ENCODE results near the gene FLNC.

Gene FLNC

GRCh38 chr7:128830231-128831177 lies at the start of gene FLNC:
FLNC (plus strand) TSS chr7:128830406; CDS start chr7:128830638, 232 bp downstream.
- no peak for DNase-seq (ENCODE audit: low read depth, low spot score)

DNA sequence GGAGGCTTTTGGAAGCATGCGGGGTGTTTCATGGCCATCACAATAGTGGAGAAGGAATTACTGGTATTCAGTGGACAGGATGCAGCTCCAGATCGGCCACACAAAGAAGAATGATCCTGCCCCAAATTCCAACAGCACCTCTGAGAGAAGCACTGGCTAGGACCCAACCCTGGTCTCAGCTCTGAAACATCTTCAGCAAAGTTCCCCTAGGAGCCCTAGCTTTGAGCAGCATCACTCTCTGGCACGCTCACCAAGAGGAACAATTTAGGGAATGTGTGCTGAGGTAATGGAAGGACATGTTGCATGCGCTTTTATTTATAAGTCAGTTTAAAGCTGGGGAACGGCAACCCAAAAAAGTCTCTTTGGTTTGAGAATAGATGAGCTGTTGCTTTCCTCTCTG lies 49.1 kb upstream of the FLNC start:
- DNase-seq (ENCODE audit: low read depth, low spot score) = no peak

- DNase-seq (ENCODE audit: low read depth, low spot score) = no peak
Observed at GRCh38 chr7:128781851-128782250, 48.4 kb upstream of the FLNC start.

GRCh38 chr7:128783143-128783861 lies 46.9 kb upstream of the FLNC start:
- peak; percentile 46 for DNase-seq (ENCODE audit: low read depth, low spot score)

DNA sequence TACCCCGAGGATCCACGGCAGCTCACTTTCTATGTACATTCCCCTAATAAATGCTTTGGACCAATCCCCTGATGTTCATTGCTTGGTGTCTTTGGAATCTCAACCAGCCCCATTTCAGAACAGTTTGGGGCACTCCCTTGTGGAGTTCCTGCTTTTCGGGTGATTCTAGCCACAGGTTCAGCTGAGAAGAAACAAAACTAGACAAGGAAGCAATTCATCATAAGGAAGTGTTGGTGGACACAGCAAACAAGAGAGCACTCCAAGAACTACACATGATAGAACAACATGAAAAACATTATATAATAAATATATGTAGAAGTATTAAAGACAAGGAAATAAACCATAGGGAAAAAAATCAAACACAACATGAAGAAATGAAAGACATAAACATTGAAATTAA lies 44.5 kb upstream of the FLNC start:
- no peak for DNase-seq (ENCODE audit: low read depth, low spot score)

DNA sequence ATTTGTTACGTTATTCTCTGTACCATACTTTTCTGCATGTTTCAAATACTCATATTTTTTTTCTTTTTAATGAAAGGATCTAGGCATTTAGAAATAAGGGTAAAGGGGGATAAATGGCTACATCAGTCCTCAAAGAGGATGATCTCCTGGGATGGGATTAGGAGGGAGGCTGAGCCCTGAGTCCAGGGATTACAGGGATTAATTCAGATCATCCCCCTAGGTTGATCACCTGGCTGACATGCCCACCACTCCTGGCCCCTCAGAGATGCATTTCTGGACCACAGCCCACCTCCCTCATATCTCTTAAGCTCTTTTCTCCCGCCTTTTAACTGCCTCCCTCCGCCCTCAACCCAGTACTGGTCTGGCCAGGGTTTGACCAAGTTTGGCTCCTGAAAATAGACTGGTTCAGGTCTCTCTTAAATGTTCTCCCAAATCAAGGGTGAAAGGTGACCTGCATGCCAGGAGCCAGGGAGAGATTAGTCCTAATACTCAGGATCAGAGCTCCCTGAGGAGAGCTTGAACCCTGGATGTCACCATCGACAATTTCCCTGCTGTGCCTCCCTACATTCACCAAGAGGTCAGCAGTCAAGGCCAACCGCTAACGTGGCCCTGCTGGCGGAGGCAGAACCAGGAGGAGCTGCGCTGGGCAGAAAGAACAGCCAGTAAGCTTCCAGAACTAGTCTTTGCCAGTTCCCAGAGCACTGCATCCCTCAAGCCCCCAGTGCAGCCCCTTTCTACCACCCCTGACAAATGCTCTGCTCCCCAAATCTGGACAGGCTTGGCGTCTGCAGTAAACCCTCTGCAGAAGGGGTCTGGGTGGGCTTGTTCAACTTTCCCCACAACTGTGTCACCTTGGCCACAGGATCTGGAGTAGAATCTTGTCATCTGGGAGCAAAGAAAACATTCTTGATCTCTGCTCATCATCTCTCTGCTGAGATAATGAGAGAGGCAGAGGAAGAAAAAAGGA lies 41.5 kb upstream of the FLNC start:
- no peak for DNase-seq (ENCODE audit: low read depth, low spot score)

- DNase-seq (ENCODE audit: low read depth, low spot score) = no peak
Observed at GRCh38 chr7:128790315-128791041, 39.7 kb upstream of the FLNC start.

DNA sequence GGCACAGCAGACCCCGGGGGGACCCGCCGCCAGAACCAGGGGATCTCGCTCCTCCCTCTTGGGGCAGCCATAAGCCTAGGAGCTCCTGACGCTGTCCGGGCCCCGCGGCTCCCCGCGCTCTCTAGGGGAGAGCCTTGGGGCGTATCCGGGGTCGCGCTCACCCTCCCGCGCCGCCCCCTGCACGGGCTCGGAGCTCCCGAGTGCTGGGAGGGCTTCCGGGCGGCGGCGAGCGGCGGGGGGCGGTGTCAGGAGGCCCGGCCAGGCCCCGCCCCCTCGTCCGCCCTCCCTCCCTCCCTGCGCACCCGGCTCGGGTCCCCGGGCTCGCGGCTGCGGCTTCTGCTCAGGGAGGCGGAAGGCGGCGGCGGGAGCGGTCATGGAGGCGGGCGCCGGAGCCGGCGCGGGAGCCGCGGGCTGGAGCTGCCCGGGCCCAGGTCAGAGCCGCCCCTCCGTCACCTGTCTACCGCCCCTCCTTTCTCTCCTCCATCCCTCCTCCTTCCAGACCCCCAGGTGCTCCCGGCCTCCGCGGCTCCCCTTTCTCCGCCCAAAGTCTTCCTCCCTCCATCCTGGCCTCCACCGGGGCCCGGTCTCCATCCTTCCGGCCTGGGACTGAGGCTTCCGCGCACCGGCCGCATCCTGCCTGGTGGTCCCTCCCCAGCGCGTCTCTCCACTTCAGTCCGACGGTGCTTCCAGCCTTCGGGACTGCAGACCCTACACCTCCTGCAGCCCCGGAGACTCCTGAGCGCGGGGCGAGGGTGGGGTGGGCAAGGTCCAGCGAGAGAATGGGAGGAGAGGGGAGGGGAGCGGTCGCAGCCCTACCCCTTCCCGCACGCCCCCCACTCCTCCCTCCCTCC lies 38.9 kb upstream of the FLNC start, which contains the start of gene CCDC136:
CCDC136 (plus strand) TSS at position 848 of the 851 bp plus-strand sequence. CDS start 444 bp downstream, outside the sequence.
- DNase-seq (ENCODE audit: low read depth, low spot score) = no peak

- no peak for DNase-seq (ENCODE audit: low read depth, low spot score)
Observed at GRCh38 chr7:128791972-128792327, 38.3 kb upstream of the FLNC start.

- no peak for DNase-seq (ENCODE audit: low read depth, low spot score)
Observed at GRCh38 chr7:128792471-128793180, 37.6 kb upstream of the FLNC start.

DNA sequence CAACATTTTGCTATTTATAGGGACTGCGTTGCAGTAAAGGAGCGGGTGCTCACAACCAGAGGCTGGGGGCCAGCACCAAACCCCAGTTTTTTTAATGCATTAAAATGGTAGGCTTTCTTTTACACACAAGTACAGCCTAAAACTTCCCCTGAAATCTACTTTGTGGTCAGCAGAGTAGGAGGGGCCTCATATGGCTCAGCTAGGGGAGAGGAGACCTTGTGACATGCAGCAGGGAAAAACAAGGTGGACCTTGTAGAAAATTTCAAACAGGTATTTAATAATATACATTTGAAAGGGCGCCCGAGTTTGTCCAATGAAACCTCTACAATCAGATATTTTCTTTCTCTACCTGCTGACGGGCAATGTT lies 37.0 kb upstream of the FLNC start:
- no peak for DNase-seq (ENCODE audit: low read depth, low spot score)

DNA sequence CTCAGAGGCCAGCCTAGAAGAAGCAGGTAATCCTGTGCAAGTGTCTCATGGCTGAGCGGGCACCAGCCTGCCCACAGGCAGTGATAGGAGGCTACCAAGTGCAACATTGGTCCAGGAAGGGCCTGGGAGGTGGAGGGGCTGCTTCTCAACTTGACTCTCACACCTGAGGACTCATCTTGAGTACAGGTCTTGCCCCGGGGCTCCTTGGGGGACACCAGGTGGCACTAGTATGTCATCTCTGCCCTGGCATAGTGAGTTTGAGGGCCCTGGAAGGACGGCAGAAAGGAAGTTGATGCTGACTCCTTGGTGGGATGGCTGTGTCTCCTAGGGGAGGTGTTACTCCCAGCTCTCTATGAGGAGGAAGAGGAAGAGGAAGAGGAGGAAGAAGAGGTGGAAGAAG lies 36.2 kb upstream of the FLNC start:
- no peak for DNase-seq (ENCODE audit: low read depth, low spot score)

- DNase-seq (ENCODE audit: low read depth, low spot score) = no peak
Observed at GRCh38 chr7:128794436-128794835, 35.8 kb upstream of the FLNC start.

DNA sequence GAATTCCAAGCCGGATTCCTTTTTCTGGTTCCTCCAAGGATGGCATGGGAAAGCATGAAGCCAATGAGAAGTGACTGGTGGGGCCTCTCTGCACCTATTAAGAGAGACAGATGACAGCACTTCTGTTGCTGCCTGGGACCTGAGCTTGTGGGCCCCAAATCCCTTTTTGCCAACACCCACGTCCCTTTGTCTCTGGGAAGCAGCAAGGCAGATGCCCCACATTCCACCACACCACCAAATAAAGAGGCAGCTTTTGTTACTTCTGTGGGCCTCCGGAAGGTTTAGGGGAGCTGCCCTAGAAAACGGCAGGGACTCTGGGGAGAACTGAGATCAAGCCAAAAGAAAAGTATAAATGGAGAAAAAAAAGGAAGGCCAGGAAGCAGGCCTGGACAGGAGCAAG lies 35.1 kb upstream of the FLNC start:
- no peak for DNase-seq (ENCODE audit: low read depth, low spot score)

GRCh38 chr7:128796327-128796726 lies 33.9 kb upstream of the FLNC start:
- DNase-seq (ENCODE audit: low read depth, low spot score) = no peak

DNA sequence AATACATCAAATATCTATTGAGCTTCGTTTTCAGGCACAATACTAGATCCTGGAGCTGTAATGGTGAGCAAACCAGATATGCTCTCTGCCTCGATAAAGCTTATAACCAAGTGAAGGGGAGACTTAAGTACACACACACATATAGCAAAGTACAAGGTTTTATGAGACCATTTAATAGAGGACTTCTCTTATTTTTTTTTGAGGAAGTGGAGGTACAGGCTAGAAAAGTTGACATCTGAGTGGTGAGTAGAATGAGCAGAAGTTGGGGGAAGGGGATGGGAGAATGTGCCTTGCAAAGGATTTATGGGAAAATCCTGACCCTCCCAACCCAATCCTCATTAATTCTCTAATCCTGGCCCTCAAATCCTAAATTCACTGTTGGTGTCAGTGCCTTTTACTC lies 30.8 kb upstream of the FLNC start:
- DNase-seq (ENCODE audit: low read depth, low spot score) = no peak

DNA sequence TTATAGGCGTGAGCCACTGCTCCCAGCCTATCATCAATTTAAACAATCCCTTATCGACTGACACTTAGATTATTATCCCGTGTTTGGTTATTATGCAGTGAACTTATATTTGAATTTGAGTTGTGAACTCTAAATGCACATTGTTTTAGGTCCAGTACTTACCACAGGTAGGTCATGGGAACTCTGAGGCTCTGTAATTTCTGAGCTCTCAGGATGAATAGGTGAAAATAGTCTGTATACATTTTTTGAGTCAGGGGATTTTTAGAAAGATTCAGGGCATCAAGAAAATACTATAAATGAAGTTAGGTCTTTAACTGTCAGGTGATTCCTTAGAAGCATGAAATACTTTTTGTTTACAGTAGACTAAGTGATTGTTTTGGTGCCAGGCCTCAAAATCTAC lies 29.6 kb upstream of the FLNC start:
- no peak for DNase-seq (ENCODE audit: low read depth, low spot score)

GRCh38 chr7:128801003-128801402 lies 29.2 kb upstream of the FLNC start:
- no peak for DNase-seq (ENCODE audit: low read depth, low spot score)

DNA sequence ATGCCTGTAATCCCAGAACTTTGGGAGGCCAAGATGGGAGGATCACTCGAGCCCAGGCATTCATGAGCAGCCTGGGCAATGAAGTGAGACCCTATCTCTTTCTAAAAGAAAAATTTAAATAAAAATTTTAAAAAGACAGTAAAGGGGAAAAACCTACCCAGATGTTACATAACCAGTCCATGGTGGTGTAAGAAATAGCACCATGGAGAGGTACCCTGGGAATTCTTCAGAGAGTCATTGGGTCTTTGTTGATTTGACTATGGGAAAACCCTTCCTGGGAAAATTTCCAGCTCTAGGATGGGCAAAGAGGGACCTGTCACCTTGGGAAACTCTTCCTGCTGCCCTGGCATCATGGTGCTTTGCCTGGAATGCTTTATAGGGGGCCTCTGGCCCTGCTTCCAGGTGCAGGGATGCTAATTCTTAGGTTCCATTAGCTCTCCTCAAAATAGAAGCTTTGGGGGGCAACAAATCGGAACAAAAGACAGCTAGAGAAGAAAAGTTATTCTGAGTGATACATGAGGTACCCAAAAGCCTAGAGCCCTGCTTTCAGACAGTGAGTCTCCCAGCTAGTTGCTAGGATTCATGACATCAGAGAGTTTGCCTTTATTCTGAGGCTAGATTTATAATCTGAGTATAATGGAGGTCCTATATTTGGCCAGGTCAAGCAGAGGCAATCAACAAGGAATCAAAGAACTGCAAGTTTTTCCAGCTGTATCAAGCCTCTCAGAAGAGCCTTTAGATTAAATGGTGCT lies 28.4 kb upstream of the FLNC start:
- DNase-seq (ENCODE audit: low read depth, low spot score) = no peak
